Measurements from ENCODE around the gene PFDN6.

The PFDN6 gene

GRCh38 chr6:33324125-33324524 lies 34.7 kb downstream of the PFDN6 start:
- Histone ChIP-seq H3K79me2 (ENCODE audit: low read length) (peaks cover 36% of the 10 kb centered on the region), H3K4me2 (ENCODE audit: low read length) (peak overlapping the region; percentile 95), H3K4me3 (ENCODE audit: low read length) (peak overlapping the region; percentile 91), H3K27ac (ENCODE audit: low read length) (peak overlapping the region; percentile 92), H3K36me3 (replicated peaks; ENCODE audit: low read depth, low read length) (peaks cover 23% of the 10 kb centered on the region), H3K9ac (ENCODE audit: low read length) (peak overlapping the region; percentile 93), H3K9me3 (ENCODE audit: insufficient read depth, low read length) (no peaks in the 10 kb centered on the region), H2AFZ (ENCODE audit: low read depth, low read length) (no peak overlapping the region), H4K20me1 (ENCODE audit: insufficient read depth, low read length) (no peaks in the 10 kb centered on the region), H3K27me3 (ENCODE audit: low read depth, low read length) (no peaks in the 10 kb centered on the region), H3K4me1 (ENCODE audit: low read length) (peaks cover 10% of the 10 kb centered on the region)
- TF ChIP-seq CTCF (IDR thresholded peaks at IDR 0.05; ENCODE audit: low read depth, low read length) = no peak
- no peak for TF ChIP-seq EZH2phosphoT487 (IDR thresholded peaks at IDR 0.05; ENCODE audit: low read depth)

- Histone ChIP-seq H2AFZ (ENCODE audit: low read depth, low read length) (no peak overlapping the region), H3K27me3 (ENCODE audit: low read depth, low read length) (no peaks in the 10 kb centered on the region), H3K27ac (ENCODE audit: low read length) (no peak overlapping the region), H4K20me1 (ENCODE audit: insufficient read depth, low read length) (no peaks in the 10 kb centered on the region), H3K9ac (ENCODE audit: low read length) (no peak overlapping the region), H3K79me2 (ENCODE audit: low read length) (no peaks in the 10 kb centered on the region), H3K4me2 (ENCODE audit: low read length) (no peak overlapping the region), H3K4me1 (ENCODE audit: low read length) (0 out of 2 replicates have a peak, but pooled peaks cover 2% of the 10 kb centered on the region), H3K36me3 (replicated peaks; ENCODE audit: low read depth, low read length) (no peaks in the 10 kb centered on the region), H3K4me3 (ENCODE audit: low read length) (no peak overlapping the region), H3K9me3 (ENCODE audit: insufficient read depth, low read length) (no peaks in the 10 kb centered on the region)
- TF ChIP-seq EZH2phosphoT487 (IDR thresholded peaks at IDR 0.05; ENCODE audit: low read depth) = no peak
These were observed 39.7 kb downstream of the PFDN6 start for GRCh38 chr6:33329058-33329457.

- Histone ChIP-seq H4K20me1 (ENCODE audit: insufficient read depth, low read length) (no peaks in the 10 kb centered on the region), H3K27ac (ENCODE audit: low read length) (no peak overlapping the region)
- no peak for TF ChIP-seq EZH2phosphoT487 (IDR thresholded peaks at IDR 0.05; ENCODE audit: low read depth)
- TF ChIP-seq CTCF (IDR thresholded peaks at IDR 0.05; ENCODE audit: low read depth, low read length) = no peak
These were observed 41.3 kb downstream of the PFDN6 start for GRCh38 chr6:33330736-33331135.

GRCh38 chr6:33333666-33334065 lies 44.3 kb downstream of the PFDN6 start:
- Histone ChIP-seq H3K27ac (ENCODE audit: low read length) (no peak overlapping the region), H3K9ac (ENCODE audit: low read length) (no peak overlapping the region), H3K36me3 (replicated peaks; ENCODE audit: low read depth, low read length) (no peaks in the 10 kb centered on the region), H4K20me1 (ENCODE audit: insufficient read depth, low read length) (no peaks in the 10 kb centered on the region), H3K4me1 (ENCODE audit: low read length) (peaks cover 13% of the 10 kb centered on the region), H3K27me3 (ENCODE audit: low read depth, low read length) (no peaks in the 10 kb centered on the region), H3K9me3 (ENCODE audit: insufficient read depth, low read length) (no peaks in the 10 kb centered on the region), H3K4me3 (ENCODE audit: low read length) (no peak overlapping the region), H3K4me2 (ENCODE audit: low read length) (no peak overlapping the region), H3K79me2 (ENCODE audit: low read length) (no peaks in the 10 kb centered on the region), H2AFZ (ENCODE audit: low read depth, low read length) (no peak overlapping the region)
- TF ChIP-seq CTCF (IDR thresholded peaks at IDR 0.05; ENCODE audit: low read depth, low read length) (no peak), EZH2phosphoT487 (IDR thresholded peaks at IDR 0.05; ENCODE audit: low read depth) (no peak)

More at GRCh38 chr6:33330736-33331135, 41.3 kb downstream of the PFDN6 start:
- Histone ChIP-seq H3K27me3 (ENCODE audit: low read depth, low read length) (no peaks in the 10 kb centered on the region), H3K9me3 (ENCODE audit: insufficient read depth, low read length) (no peaks in the 10 kb centered on the region), H3K9ac (ENCODE audit: low read length) (no peak overlapping the region), H3K4me3 (ENCODE audit: low read length) (no peak overlapping the region), H3K4me1 (ENCODE audit: low read length) (peaks cover 5% of the 10 kb centered on the region), H3K4me2 (ENCODE audit: low read length) (no peak overlapping the region), H3K79me2 (ENCODE audit: low read length) (no peaks in the 10 kb centered on the region), H2AFZ (ENCODE audit: low read depth, low read length) (no peak overlapping the region), H3K36me3 (replicated peaks; ENCODE audit: low read depth, low read length) (no peaks in the 10 kb centered on the region)
